HG03469 (cell line): Measurements from ENCODE around the gene NCK2.
A peak's percentile ranks its signal among the peaks of the same experiment; 100 is the strongest.

Experiments
- ATAC-seq: cut with Tn5 transposase; IDR thresholded peaks from one replicate; pipeline ENCODE4 v1.9.1; 2021; ENCODE audit warnings: mild to moderate bottlenecking, moderate library complexity, moderate number of reproducible peaks; ENCODE audit not compliant: unreplicated experiment

The NCK2 gene

DNA sequence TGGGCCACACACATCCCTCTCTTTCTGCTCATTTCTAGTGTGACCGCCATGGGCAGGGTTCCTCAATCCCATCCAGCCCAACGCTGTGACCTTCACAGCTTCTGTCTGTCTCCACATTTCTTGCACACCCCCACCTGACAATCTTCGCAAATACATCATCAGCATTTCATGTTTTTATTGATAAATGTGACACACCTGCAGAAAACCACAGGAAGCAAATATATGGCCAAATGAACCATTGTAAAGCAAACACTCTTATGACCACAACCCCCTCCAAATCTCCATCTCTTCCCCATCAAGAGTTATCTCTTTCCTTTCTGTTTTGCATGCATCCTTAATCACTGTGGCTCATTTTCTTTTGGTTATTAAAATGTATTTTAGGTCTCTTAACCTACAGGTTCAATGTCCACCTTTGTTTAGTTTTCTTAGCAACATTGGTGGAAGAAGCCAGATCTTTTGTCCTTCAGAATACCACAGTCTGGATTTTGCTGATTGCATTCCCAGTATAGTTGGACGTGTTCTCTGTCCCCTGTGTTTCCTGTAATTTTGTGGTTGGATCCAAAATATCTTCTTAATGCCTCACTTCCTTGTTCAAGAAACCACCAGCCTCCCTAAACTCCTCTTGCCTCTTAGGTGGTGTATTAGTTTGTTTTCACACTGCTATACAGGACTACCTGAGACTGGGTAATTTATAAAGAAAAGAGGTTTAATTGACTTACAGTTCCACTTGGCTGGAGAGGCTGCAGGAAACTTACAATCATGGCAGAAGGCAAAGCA, 9.8 kb upstream of the NCK2 start:
- ATAC-seq, result no peak

DNA sequence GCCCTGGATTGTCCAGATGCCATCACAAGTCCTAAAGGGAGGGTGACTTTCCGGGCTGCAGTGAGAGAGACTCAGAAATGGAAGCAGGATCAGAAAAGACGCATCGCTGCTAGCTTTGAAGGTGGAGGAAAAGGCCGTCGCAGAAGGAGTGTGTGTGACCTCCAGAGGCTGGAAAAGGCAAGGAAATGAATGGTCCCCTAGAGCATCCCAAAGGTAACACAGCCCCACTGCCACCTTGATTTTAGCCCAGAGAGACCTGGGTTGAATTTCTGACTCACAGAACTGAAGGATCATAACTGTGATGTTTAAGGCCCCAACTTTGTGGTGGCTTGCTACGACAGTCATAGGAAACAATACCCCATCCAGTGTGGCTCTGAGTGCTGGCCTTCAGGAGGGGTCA, 8.6 kb upstream of the NCK2 start:
- no peak for ATAC-seq

DNA sequence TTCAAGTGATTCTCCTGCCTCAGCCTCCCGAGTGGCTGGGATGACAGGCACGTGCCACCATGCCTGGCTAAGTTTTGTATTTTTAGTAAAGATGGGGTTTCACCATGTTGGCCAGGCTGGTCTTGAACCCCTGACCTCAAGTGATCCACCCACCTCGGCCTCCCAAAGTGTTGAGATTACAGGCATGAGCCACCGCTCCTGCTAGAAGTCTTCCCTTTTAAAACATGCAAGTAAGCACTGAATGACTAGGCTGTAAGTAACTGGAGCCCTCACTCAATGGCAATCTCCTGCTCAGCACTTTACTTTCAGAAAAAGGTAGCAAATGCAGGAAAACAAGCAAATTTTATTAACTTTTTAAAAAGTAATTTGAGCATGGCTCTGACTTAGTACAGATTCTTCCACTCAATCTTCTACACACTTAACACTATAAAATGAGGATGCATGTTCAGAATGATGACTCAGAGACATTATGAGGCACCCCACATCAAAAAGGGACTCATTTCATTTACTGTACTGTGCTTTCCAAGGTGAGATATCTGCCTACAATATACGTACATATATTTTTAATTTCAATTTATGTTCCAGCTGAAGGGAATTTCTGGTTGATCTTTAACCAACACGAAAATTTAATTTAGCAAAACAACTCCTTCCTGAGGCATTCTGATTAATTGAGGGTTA, 6.6 kb upstream of the NCK2 start:
- no peak for ATAC-seq

DNA sequence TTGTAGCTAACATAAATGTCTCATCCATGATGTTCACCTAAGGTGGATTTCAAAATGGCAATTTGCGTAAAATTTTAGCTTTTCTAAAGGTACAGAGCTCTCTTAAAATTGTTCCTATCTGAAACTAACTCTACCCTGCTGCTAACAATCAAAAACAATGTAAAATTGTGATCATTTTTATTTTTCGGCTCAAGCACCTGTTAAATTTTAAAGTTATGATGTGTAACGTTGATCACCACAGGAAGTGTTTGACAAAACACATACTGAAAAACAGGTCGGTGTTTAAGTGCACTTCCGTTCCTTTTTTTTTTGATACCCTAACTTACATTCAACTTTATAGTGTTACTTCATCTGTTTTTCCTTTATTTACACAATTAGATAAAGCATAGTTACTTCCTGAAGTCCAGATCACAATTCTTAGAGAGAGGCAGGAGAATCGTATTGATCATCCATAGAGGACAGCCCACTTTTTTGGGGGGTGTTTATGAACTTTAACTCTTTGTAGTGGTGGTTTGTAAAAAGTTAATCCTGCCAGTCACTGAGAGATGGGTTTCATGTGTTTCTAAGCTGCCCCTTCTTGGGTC, 6.0 kb upstream of the NCK2 start:
- no peak for ATAC-seq

DNA sequence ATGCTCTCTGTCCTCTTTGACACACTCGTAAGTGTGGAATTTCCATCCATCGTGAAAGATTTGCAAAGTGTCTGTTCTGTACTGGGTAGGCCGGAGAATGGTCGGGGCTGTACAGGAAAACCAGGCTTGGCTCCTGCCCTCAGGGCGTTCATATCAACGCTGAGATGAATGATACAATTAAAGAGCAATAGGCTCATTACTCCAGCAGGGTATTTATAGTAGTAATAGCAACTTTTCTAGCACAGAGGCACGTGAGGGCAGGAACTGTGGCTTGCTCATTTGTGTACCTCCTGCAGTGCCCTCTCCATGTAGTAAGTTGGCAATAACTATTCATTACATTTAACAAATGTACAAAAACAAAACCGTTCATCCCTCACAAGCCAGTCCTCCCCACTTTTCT, 5.3 kb upstream of the NCK2 start:
- no peak for ATAC-seq

DNA sequence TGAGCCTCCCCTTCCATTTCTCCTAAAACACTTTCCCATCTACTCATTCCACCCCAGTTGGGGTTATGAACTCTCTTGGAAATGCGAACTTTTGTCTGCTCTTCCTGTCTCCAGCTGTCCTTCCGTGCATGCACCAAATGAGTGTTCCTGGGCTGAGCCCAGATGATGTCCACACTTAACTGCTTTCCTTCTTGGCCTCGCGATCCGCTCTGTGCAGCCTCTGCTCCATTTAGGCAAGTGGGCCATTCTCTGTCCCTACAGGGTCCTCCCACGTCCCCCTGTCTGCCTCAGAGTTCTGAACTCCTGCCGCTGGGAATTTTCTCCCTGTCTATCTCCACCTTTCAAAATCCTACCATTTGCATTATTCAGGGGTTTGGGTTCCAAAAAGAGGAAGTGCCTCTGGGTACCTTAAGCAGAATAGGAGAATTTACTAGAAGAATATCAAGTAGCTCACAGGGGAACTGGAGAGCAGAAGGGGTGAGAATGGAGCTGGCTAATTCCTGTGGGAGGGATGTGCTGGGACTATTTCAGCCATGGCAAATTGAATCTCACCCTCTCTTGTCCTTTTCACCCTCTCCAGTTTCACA, 4.7 kb upstream of the NCK2 start:
- ATAC-seq, result no peak

DNA sequence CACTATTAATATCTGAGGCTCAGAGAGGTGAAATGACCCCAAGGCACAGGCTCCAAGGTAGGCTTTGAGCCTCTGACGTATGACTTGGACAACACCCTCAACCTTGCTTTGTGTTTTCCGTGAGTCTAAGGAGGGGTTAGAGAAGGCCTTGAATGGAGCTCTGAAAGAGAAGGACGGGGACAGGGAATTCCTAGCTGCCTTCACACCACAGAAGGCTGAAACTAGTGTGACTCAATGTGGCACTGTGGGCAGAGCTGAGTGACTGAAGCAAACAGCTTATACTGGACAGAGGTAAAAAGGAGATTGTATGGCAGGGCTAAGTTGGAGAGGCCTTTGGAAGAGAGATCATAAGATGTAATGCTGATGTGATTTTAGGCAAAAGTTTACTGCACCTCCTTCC, 3.5 kb upstream of the NCK2 start:
- no peak for ATAC-seq

DNA sequence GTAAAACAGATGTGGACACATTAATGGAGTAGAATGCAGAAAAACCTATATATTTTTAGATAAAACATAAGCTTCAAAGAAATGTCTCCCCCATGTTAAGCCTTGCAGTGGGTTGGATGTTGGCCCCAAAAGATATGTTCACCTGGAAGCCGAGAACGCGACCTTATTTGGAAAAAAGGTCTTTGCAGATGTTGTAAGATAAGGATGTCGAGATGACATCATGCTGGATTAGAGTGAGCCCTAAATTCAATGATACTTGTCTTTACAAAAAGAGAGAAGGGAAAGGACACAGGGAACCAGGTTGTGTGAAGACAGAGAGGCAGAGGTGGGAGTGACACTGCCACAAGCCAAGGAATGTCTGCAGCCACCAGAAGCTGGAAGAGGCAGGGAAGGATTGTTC, 3.1 kb upstream of the NCK2 start:
- no peak for ATAC-seq

DNA sequence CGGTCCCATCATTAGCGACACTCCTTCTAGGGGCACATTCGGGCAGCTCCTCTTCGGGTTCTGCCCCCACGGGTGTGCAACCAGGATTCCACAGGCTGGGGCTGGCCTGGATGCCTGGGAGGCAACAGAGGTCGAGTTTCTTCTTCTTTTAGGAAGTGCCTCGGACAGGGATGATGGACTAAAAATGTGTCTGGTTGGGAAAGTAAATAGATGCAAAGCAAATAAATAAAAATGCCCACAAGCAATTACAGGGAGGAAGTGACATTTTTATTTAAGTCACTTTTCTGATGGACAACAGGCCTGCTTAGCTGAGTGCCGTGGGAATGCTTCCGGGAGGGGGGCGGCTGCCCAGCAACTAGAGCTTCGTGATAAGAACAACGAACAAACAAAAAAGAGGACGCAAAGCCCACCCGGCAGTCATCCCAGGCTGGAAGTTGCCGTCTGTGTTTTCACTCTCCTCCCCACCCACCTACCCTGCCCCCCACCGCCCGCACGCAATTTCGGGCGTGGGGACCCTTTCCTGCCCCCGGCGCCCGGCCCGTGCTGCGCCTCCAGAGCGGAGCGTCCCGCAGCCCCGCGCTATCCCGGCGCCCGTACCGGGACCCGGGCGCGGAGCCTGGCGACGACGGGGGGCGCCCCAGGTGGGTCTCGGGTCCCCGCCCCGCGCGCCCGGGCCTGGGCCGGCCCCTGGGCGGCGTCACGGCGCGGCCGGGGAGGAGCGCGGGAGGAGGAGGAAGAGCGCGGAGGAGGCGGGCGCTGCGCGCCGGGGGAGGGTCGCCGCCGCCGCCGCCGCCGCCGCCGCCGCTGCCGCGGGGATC, 412 bp upstream of the NCK2 start:
- ATAC-seq, result peak; percentile 44

DNA sequence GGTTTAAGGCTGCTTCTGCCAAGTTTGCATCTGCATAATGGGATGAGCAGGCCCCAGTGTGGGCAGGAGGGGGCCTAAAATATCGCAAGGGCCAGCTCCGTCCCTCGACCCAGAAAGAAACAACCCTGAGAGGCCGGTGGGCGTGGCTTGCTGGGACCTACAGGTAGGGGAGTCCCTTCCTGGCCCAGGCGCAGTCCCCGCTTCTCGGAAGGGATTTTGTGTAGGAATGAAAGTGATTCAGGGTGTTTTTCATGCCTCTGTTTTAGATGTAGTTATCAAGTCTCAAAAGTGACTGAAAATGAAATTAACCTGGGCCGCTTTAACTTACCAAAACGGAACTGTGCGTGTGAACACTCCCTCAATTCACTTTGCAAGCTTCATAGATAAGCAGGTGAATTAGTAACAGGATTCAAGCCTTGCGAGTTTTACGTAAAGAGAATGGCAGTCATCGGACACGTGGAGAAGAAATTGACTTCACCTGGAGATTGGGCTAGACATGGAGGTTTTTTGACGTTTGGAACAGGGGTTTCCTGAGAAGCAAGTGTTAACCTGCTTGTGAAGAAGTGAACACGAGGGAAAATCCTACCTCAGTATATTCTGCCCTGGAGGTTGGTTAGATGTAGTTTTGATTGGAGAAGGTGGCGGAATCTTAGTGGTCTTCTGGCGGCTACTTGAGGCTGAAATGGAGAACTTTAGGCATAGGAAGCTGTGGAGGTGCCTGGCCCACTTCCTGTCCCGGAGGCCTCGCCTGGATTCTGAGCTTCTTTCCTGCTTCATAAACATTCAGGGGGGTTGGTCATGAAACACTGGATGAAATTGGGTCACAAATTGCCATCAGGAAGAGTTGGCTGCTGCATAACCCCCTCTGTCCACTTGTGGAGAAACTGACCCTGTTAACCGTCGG, 1.7 kb downstream of the NCK2 start:
- peak; percentile 42 for ATAC-seq

DNA sequence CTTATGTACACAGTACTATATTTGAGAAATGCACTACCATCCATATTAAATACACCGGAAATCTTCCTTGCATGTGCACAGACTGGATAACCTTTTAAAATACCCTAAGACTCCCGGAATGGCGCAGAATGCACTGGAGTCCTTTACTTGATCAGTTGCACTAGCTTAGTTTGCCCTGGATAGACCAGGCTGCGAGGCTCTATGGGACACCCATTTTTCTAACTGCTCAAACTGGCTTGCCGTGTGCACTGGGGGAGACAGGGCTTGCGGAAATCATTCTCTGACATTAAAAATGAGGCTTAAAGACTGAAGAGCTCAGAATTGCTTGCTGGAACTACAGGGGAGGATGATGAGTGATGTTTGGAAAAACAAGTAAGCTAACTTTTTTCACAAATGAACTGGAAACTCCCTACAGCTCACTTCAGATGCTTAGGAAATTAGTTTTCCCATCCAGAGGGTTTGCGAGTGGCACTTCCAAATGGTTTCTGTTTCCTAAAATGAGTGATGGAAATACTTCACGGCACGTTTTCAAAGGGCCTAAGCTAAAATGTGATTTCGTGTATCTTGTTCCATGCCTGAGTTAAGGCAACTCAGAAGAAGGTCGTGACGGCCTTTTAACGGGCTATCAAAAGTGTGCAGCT, 2.7 kb downstream of the NCK2 start:
- no peak for ATAC-seq

DNA sequence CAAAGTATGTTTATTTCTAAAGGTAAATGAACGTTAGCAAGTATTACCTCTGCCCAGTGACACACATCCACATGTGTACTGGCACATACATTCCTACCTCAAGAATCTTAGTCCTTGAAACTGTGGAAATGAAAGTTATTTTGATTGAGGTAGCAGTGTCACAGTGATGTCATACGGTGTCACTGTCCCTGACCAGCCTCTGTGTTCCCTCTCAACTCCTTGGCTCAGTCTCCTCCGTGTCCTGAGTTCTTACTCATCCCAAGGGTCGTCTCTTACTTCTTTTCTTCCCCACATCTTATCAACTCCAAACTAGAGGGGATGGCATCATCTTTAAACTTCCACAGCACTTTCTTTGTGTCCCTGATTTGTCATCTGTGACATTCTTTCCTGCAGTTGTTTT, 3.3 kb downstream of the NCK2 start:
- ATAC-seq, result no peak

DNA sequence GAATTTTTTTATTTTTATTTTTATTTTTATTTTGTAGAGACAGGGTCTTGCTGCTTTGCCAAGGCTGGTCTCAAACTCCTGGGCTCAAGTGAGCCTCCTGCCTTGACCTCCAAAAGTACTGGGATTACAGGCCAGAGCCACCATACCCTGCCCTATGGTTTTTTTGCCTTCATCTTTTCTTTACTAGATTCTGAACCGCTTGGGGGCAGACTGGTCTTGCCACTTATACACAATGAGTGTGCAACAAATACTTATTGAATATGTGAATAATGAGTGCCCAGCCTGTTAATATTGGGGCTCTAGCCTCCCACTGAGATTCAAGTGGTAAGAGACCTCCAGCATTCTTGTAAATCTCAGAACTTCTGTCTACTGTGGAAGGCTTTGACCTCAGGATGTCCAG, 3.9 kb downstream of the NCK2 start:
- ATAC-seq, result no peak

DNA sequence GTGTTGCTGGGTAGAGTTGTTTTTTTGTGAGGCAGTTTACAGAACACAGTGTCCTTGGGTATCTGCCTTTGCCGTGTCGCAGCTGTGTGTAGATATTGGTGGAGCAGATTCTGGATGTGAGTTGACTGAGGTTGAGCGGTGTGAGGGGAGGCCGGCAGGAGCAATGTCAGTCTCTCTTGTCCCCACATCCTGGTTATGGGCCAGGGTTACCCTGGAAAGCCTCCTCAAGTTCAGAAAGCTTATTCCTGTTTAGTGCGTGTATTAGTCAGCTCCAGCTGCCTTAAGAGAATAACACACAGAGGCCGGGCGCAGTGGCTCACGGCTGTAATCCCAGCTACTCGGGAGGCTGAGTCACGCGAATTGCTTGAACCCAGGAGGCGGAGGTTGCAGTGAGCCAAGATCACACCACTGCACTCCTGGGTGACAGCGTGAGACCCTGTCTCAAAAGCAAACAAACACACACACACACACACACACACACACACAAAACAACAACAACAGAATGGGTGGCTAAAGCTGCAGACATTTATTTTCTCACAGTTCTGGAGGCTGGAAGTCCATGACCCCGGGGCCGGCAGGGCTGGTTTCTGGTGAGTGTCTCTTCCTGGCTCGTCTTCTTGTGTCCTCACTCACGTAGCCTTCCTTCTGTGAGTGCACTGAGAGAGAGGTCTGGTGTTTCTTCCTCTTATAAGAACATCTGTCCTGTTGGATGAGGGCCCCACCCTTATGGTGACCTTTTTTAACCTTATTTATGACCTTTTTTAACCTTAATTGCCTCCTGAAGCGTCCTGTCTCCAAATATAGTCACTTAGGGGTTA, 5.1 kb downstream of the NCK2 start:
- ATAC-seq, result no peak

DNA sequence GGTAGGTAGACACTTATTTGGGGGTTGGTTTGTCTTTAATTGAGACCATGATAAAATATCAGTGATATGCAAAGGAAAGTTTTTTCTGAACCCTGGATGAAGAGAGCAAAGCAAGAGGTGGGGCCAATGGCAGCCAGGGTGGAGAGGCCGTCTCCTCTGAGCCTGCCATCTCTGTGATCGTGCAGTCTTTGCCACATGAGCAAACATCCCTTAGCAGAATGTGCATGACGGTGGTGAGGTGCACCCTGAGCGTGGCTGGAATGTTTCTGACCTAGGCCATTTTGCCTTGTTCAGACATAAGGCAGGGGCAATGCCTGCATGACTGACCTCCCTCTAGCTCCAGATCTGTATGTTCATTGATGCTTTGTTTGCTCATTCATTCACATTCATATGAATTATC, 6.0 kb downstream of the NCK2 start:
- ATAC-seq, result no peak

DNA sequence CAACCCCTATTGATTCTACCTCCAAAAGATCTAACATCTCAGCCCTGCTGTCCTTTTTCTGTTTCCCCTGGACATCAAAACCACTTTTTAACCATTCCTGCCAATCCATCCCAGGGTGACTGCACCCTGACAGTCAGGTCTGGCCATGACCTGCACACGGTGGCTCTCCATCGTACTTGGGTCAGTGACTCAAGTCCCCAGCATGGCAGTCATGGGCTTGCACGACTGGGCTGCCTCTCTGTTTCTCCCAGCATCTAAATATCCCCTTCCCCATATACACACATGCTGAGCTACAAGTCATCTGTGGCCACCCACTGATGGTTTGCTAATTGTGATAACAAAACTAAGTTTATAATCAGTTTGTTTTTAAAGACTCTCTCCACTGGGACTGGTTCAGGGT, 6.6 kb downstream of the NCK2 start:
- no peak for ATAC-seq

DNA sequence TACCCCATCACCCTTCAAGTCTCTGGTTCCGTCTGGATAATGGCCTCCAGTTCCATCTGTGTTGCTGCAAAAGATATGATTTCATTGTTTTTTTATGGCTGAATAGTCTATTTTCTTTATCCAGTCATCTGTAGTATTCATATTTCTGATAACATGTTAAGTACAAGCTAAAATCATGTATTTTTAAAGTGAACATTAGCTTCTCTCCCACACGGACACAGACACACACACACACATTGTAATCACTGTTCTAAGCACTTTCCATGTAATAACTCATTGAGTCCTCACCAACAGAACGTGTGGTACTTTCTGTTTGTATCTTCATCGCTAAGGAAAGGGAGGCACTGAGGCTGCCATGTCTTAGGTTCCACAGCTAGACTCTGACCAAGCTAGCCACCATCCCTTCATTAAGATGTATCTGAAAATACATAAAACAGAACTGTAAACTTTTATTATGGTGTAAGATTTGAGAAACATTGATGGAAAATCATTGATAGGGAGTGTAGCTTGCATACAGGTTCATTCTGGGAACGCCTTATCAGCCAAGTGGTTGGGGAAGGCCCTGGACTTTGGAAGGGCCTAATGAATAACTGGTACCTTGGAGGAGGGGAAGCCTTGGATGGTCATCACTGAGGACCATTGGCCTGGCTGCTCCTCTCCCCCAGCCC, 8.1 kb downstream of the NCK2 start:
- ATAC-seq, result no peak

DNA sequence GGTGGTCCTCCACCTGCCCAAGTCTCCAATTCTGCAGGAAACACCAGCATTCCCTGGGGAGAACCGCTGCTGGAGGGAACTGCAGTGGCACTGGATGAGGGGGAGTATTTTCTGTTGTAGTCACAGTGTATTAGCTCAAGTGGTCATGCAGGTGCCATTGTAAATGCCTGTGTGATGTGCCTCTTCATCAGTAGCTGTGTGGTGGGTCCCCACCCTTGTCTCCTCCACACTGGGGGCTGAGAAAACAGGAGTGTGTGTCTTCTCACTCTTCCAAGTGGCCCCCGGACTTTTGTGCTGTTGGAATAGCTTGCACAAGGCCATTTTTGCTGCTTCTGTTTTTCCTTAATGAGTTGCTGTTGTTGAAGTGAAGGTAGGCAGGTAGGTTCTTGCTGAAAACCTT, 8.7 kb downstream of the NCK2 start:
- no peak for ATAC-seq
